ENCODE data around the gene EYS.

EYS gene

DNA sequence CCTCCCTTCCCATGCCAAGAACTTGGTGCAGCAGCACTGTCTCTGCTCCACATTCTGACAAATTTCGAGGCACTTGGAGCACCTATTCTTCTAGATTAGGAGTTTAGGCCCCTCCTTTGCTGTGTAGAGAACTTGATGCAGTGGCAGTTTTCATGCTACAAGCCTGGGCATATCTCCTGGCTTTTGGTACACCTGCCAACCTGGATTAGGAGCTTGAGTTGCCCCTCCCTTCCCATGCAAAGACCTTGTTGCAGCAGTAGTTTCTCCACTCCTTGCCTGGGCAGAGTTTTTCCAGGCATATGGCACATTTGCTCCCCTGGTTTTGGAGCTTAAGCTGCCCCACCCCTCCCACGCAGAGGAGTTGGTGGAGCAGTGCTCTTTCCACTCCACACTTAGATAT lies 956.1 kb downstream of the EYS start:
- DNase-seq (ENCODE audit: low spot score) = no peak
- no peak for TF ChIP-seq CTCF (IDR thresholded peaks at IDR 0.05; ENCODE audit: extremely low read depth, missing control alignments)

- no peak for DNase-seq (ENCODE audit: low spot score)
- no peak for TF ChIP-seq CTCF (IDR thresholded peaks at IDR 0.05; ENCODE audit: extremely low read depth, missing control alignments)
These were observed 969.6 kb downstream of the EYS start for GRCh38 chr6:64737418-64737817.

- TF ChIP-seq CTCF (IDR thresholded peaks at IDR 0.05; ENCODE audit: extremely low read depth, missing control alignments) = no peak
- DNase-seq (ENCODE audit: low spot score) = no peak
These were observed 970.5 kb downstream of the EYS start for GRCh38 chr6:64736421-64736950.

DNA sequence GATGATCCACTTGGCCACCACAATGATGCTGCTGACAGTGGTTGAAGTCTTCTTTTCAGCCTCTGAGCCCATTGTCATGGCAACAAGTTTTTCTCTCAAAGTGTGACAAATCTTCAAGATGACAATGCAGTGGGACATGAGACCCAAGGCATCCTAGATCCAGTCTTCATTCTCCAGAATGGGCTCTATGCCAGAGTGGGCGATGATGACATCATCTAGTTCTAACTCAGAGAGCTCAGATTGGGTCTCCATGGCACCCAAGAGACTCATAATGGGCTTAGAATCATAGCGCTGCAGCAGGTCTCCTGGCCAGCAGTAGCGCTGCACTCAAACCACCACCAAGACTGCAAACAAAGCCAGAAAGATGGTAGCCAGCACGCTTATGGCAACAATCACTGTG lies 973.6 kb downstream of the EYS start:
- DNase-seq (ENCODE audit: low spot score) = no peak
- TF ChIP-seq CTCF (IDR thresholded peaks at IDR 0.05; ENCODE audit: extremely low read depth, missing control alignments) = no peak

GRCh38 chr6:64732888-64733287 lies 974.1 kb downstream of the EYS start:
- DNase-seq (ENCODE audit: low spot score) = no peak
- TF ChIP-seq CTCF (IDR thresholded peaks at IDR 0.05; ENCODE audit: extremely low read depth, missing control alignments) = no peak

- no peak for TF ChIP-seq CTCF (IDR thresholded peaks at IDR 0.05; ENCODE audit: extremely low read depth, missing control alignments)
- DNase-seq (ENCODE audit: low spot score) = no peak
These were observed 977.5 kb downstream of the EYS start for GRCh38 chr6:64729522-64729921.

GRCh38 chr6:64727075-64727474 lies 980.0 kb downstream of the EYS start:
- TF ChIP-seq CTCF (IDR thresholded peaks at IDR 0.05; ENCODE audit: extremely low read depth, missing control alignments) = no peak
- DNase-seq (ENCODE audit: low spot score) = no peak

Data from GM20000 (cell line).